Activated CD8-positive, alpha-beta T cell treated with anti-CD3 and anti-CD28 coated beads, Interleukin-2, amount 10 ng/mL, durations not matched to agents 7 days and 5 days (primary cell): ENCODE measurements around the gene CMAS. TPM values are rescaled to one million over a fixed set of nuclear protein-coding genes. Genes with fewer than 3 reads are reported as not detected.
"Not testable (repeated sequence)": the region's sequence is repeated elsewhere in the genome, so short reads cannot be mapped to it uniquely, and the experiment has no call there.

Experiments used
- ATAC-seq: fragments of 150-1000 bp; cut with Tn5 transposase; one replicate; pipeline ENCODE4 v1.10.0; 2021; ENCODE audit warnings: moderate library complexity
- CTCF ChIA-PET: fragments of 350-600 bp; sonication (Branson Sonifier 250); formaldehyde crosslinking; loops from one replicate; lab custom pipeline; 2021; ENCODE audit warnings: antibody characterized with exemption; lab: Charles Lee
- POLR2A ChIA-PET: fragments of 350-600 bp; sonication (Branson Sonifier 250); formaldehyde crosslinking; loops from one replicate; lab custom pipeline; 2021; ENCODE audit warnings: antibody characterized with exemption; lab: Charles Lee
- DNase-seq: peaks from one replicate; pipeline ENCODE4 v3.0.0-alpha.2; 2020
- H3K27ac Mint-ChIP-seq: one replicate; pipeline ENCODE4 v1.8.0; 2021; ENCODE audit warnings: mild to moderate bottlenecking, mixed read lengths
- H3K27me3 Mint-ChIP-seq: one replicate; pipeline ENCODE4 v1.8.0; 2021; ENCODE audit warnings: low read depth, mixed read lengths
- H3K36me3 Mint-ChIP-seq: one replicate; pipeline ENCODE4 v1.8.0; 2021; ENCODE audit warnings: low read depth, mixed read lengths
- H3K4me1 Mint-ChIP-seq: one replicate; pipeline ENCODE4 v1.8.0; 2021; ENCODE audit warnings: low read depth, mixed read lengths
- H3K4me3 Mint-ChIP-seq: one replicate; pipeline ENCODE4 v1.8.0; 2021; ENCODE audit warnings: mild to moderate bottlenecking, mixed read lengths
- H3K9me3 Mint-ChIP-seq: one replicate; pipeline ENCODE4 v1.8.0; 2022; ENCODE audit warnings: mixed read lengths; ENCODE audit not compliant: insufficient read depth
- total RNA-seq, 2 experiments: library from RNA; stranded (reverse); gene quantifications; one replicate each; pipeline ENCODE4 v1.2.3, GENCODE V29; 2021

Gene CMAS
- total RNA-seq, 2 experiments from 2014 or later = 31.6 to 34.1 TPM

GRCh38 chr12:22048351-22049041 is 2.5 kb downstream of the CMAS start:
- Mint-ChIP-seq H3K9me3 (no peaks in the 10 kb centered on the region), H3K4me3 (no peak overlapping the region), H3K27ac (no peak overlapping the region), H3K4me1 (peaks cover 25% of the 10 kb centered on the region), H3K27me3 (no peaks in the 10 kb centered on the region), H3K36me3 (peaks cover 18% of the 10 kb centered on the region)
- DNase-seq = no peak
- ChIA-PET POLR2A (no interaction called here), CTCF (interaction anchor here (1.0 kb wide), 1 partner anchor 21 kb away, joined by 3 read pairs; no protein-coding TSS in a partner anchor)
- no peak for ATAC-seq

- CTCF ChIA-PET = interaction anchor here (1.2 kb wide), 1 partner anchor 10 kb away, joined by 5 read pairs; no protein-coding TSS in a partner anchor
- no peaks in the 10 kb centered on the region for H3K9me3 Mint-ChIP-seq
- peaks cover 18% of the 10 kb centered on the region for H3K36me3 Mint-ChIP-seq
- POLR2A ChIA-PET = no interaction called here
- DNase-seq (no peak), ATAC-seq (no peak)
- no peak overlapping the region for H3K27ac Mint-ChIP-seq
- no peaks in the 10 kb centered on the region for H3K27me3 Mint-ChIP-seq
- peaks cover 25% of the 10 kb centered on the region for H3K4me1 Mint-ChIP-seq
- no peak overlapping the region for H3K4me3 Mint-ChIP-seq
These were observed 4.1 kb downstream of the CMAS start for GRCh38 chr12:22050078-22050477.

- POLR2A ChIA-PET = no interaction called here
- CTCF ChIA-PET = interaction anchor here (0.9 to 1.2 kb wide), 2 partner anchors 9 to 14 kb away, joined by 4 to 5 read pairs; no protein-coding TSS in a partner anchor
- no peaks in the 10 kb centered on the region for H3K9me3 Mint-ChIP-seq
These were observed 5.2 kb downstream of the CMAS start for GRCh38 chr12:22051114-22051698.

GRCh38 chr12:22052994-22053393 is 7.0 kb downstream of the CMAS start:
- H3K27me3 Mint-ChIP-seq, H3K9me3 Mint-ChIP-seq, POLR2A ChIA-PET, H3K27ac Mint-ChIP-seq, ATAC-seq, DNase-seq, H3K4me3 Mint-ChIP-seq, CTCF ChIA-PET, H3K4me1 Mint-ChIP-seq: not testable (repeated sequence)
- peaks cover 27% of the 10 kb centered on the region for H3K36me3 Mint-ChIP-seq

More at GRCh38 chr12:22051114-22051698, 5.2 kb downstream of the CMAS start:
- ATAC-seq = no peak
- Mint-ChIP-seq H3K36me3 (peaks cover 20% of the 10 kb centered on the region), H3K27me3 (no peaks in the 10 kb centered on the region), H3K27ac (no peak overlapping the region), H3K4me3 (no peak overlapping the region), H3K4me1 (peaks cover 22% of the 10 kb centered on the region)
- no peak for DNase-seq

- ChIA-PET POLR2A (no interaction called here), CTCF (interaction anchor here (1.5 kb wide), 1 partner anchor 12 kb away, joined by 3 read pairs; no protein-coding TSS in a partner anchor)
- DNase-seq (no peak), ATAC-seq (no peak)
- Mint-ChIP-seq H3K27ac (no peak overlapping the region), H3K27me3 (no peaks in the 10 kb centered on the region), H3K4me3 (no peak overlapping the region), H3K36me3 (peaks cover 24% of the 10 kb centered on the region), H3K4me1 (peaks cover 3% of the 10 kb centered on the region), H3K9me3 (no peaks in the 10 kb centered on the region)
These were observed 8.1 kb downstream of the CMAS start for GRCh38 chr12:22054155-22054554.

- Mint-ChIP-seq H3K36me3 (peaks cover 17% of the 10 kb centered on the region), H3K9me3 (no peaks in the 10 kb centered on the region), H3K27me3 (no peaks in the 10 kb centered on the region), H3K27ac (no peak overlapping the region), H3K4me1 (no peaks in the 10 kb centered on the region), H3K4me3 (no peak overlapping the region)
- CTCF ChIA-PET = no interaction called here
- POLR2A ChIA-PET = no interaction called here
- ATAC-seq (no peak), DNase-seq (no peak)
These were observed 10.6 kb downstream of the CMAS start for GRCh38 chr12:22056607-22057006.

GRCh38 chr12:22059976-22060647 is 14.1 kb downstream of the CMAS start:
- ChIA-PET POLR2A (no interaction called here), CTCF (interaction anchor here (1.6 kb wide), 1 partner anchor 9 kb away, joined by 5 read pairs; no protein-coding TSS in a partner anchor)
- DNase-seq (no peak), ATAC-seq (no peak)
- no peak overlapping the region for H3K27ac Mint-ChIP-seq
- H3K9me3 Mint-ChIP-seq = no peaks in the 10 kb centered on the region
- peaks cover 32% of the 10 kb centered on the region for H3K36me3 Mint-ChIP-seq
- H3K4me1 Mint-ChIP-seq = no peaks in the 10 kb centered on the region
- H3K27me3 Mint-ChIP-seq = no peaks in the 10 kb centered on the region
- no peak overlapping the region for H3K4me3 Mint-ChIP-seq

GRCh38 chr12:22064968-22065367 is 18.9 kb downstream of the CMAS start:
- Mint-ChIP-seq H3K4me1 (no peaks in the 10 kb centered on the region), H3K27me3 (no peaks in the 10 kb centered on the region), H3K4me3 (no peak overlapping the region), H3K27ac (no peak overlapping the region), H3K36me3 (peaks cover 36% of the 10 kb centered on the region), H3K9me3 (no peaks in the 10 kb centered on the region)
- ChIA-PET CTCF (no interaction called here), POLR2A (no interaction called here)
- ATAC-seq (no peak), DNase-seq (no peak)

- H3K36me3 Mint-ChIP-seq = peaks cover 36% of the 10 kb centered on the region
- CTCF ChIA-PET = no interaction called here
- no peaks in the 10 kb centered on the region for H3K27me3 Mint-ChIP-seq
- DNase-seq (no peak), ATAC-seq (no peak)
- H3K9me3 Mint-ChIP-seq = no peaks in the 10 kb centered on the region
- H3K4me1 Mint-ChIP-seq = no peaks in the 10 kb centered on the region
- no peak overlapping the region for H3K27ac Mint-ChIP-seq
- POLR2A ChIA-PET = no interaction called here
- H3K4me3 Mint-ChIP-seq = no peak overlapping the region
These were observed 20.3 kb downstream of the CMAS start for GRCh38 chr12:22066310-22066709.

- Mint-ChIP-seq H3K4me1 (no peaks in the 10 kb centered on the region), H3K27ac (no peak overlapping the region)
- CTCF ChIA-PET = interaction anchor here (1.5 kb wide), 1 partner anchor 373 kb away, joined by 3 read pairs; no protein-coding TSS in a partner anchor
These were observed 23.8 kb downstream of the CMAS start for GRCh38 chr12:22069851-22070250.

GRCh38 chr12:22082190-22082701 is 36.2 kb downstream of the CMAS start:
- Mint-ChIP-seq H3K27me3 (no peaks in the 10 kb centered on the region), H3K4me3 (no peak overlapping the region), H3K36me3 (no peaks in the 10 kb centered on the region), H3K27ac (no peak overlapping the region), H3K4me1 (no peaks in the 10 kb centered on the region), H3K9me3 (no peaks in the 10 kb centered on the region)
- no peak for ATAC-seq
- ChIA-PET CTCF (interaction anchor here (0.8 to 1.9 kb wide), 6 partner anchors 19 to 378 kb away, joined by 4 to 6 read pairs (median 4); no protein-coding TSS in a partner anchor), POLR2A (no interaction called here)
- DNase-seq = no peak

More at GRCh38 chr12:22069851-22070250, 23.8 kb downstream of the CMAS start:
- POLR2A ChIA-PET = no interaction called here
- peaks cover 23% of the 10 kb centered on the region for H3K36me3 Mint-ChIP-seq
- no peak for ATAC-seq
- no peak for DNase-seq
- no peaks in the 10 kb centered on the region for H3K27me3 Mint-ChIP-seq
- H3K4me3 Mint-ChIP-seq = no peak overlapping the region
- no peaks in the 10 kb centered on the region for H3K9me3 Mint-ChIP-seq
